Central memory CD8-positive, alpha-beta T cell (primary cell): Measurements from ENCODE around the gene ARFGAP1.

Experiments
- ATAC-seq: fragments of 150-1000 bp; cut with Tn5 transposase; replicated peaks from 2 replicates; pipeline ENCODE4 v1.10.0; 2022; ENCODE audit warnings: mild to moderate bottlenecking, moderate FRiP score, moderate number of reproducible peaks; ENCODE audit not compliant: poor library complexity, severe bottlenecking; ENCODE audit errors: extremely low read depth
- DNase-seq, 2 donors: peaks; one replicate each; pipeline ENCODE4 v3.0.0; 2021; ENCODE audit warnings: low spot score in 2 of 2
- H3K27ac Mint-ChIP-seq: one replicate; pipeline ENCODE4 v1.8.0; 2022; ENCODE audit warnings: low read depth, mild to moderate bottlenecking, moderate library complexity, mixed read lengths
- H3K27me3 Mint-ChIP-seq: one replicate; pipeline ENCODE4 v1.8.0; 2022; ENCODE audit warnings: mixed read lengths
- H3K36me3 Mint-ChIP-seq: one replicate; pipeline ENCODE4 v1.8.0; 2022; ENCODE audit warnings: mild to moderate bottlenecking, moderate library complexity, mixed read lengths; ENCODE audit not compliant: insufficient read depth
- H3K4me1 Mint-ChIP-seq: one replicate; pipeline ENCODE4 v1.8.0; 2022; ENCODE audit warnings: mixed read lengths
- H3K4me3 Mint-ChIP-seq: one replicate; pipeline ENCODE4 v1.8.0; 2022; ENCODE audit warnings: mild to moderate bottlenecking, moderate library complexity, mixed read lengths
- H3K9me3 Mint-ChIP-seq: one replicate; pipeline ENCODE4 v1.8.0; 2022; ENCODE audit warnings: mixed read lengths

ARFGAP1 gene

GRCh38 chr20:63314015-63314471 lies 41.4 kb downstream of the ARFGAP1 start:
- H3K27ac Mint-ChIP-seq, result no peak overlapping the region
- DNase-seq, result no peak

GRCh38 chr20:63314566-63315239 lies 42.1 kb downstream of the ARFGAP1 start:
- H3K27me3 Mint-ChIP-seq, result peaks cover 10% of the 10 kb centered on the region
- no peak for ATAC-seq
- no peaks in the 10 kb centered on the region for H3K36me3 Mint-ChIP-seq
- DNase-seq, result no peak
- no peak overlapping the region for H3K27ac Mint-ChIP-seq
- no peak overlapping the region for H3K4me3 Mint-ChIP-seq
- H3K4me1 Mint-ChIP-seq, result no peaks in the 10 kb centered on the region
- no peaks in the 10 kb centered on the region for H3K9me3 Mint-ChIP-seq

More at GRCh38 chr20:63314015-63314471, 41.4 kb downstream of the ARFGAP1 start:
- Mint-ChIP-seq H3K9me3 (no peaks in the 10 kb centered on the region), H3K4me3 (no peak overlapping the region), H3K36me3 (peaks cover 2% of the 10 kb centered on the region), H3K27me3 (peaks cover 10% of the 10 kb centered on the region), H3K4me1 (no peaks in the 10 kb centered on the region)
- ATAC-seq, result no peak

- H3K4me1 Mint-ChIP-seq, result no peaks in the 10 kb centered on the region
- no peak overlapping the region for H3K27ac Mint-ChIP-seq
- DNase-seq (no peak), ATAC-seq (no peak)
- H3K36me3 Mint-ChIP-seq, result no peaks in the 10 kb centered on the region
- no peaks in the 10 kb centered on the region for H3K9me3 Mint-ChIP-seq
- no peak overlapping the region for H3K4me3 Mint-ChIP-seq
- H3K27me3 Mint-ChIP-seq, result peaks cover 10% of the 10 kb centered on the region
Measured at GRCh38 chr20:63315240-63315689, 42.7 kb downstream of the ARFGAP1 start.

- no peak for ATAC-seq
- H3K27ac Mint-ChIP-seq, result no peak overlapping the region
- H3K9me3 Mint-ChIP-seq, result no peaks in the 10 kb centered on the region
- H3K4me1 Mint-ChIP-seq, result no peaks in the 10 kb centered on the region
- no peak overlapping the region for H3K4me3 Mint-ChIP-seq
- H3K27me3 Mint-ChIP-seq, result peaks cover 10% of the 10 kb centered on the region
- no peaks in the 10 kb centered on the region for H3K36me3 Mint-ChIP-seq
- DNase-seq, result no peak
Measured at GRCh38 chr20:63315731-63316491, 43.3 kb downstream of the ARFGAP1 start.

DNA sequence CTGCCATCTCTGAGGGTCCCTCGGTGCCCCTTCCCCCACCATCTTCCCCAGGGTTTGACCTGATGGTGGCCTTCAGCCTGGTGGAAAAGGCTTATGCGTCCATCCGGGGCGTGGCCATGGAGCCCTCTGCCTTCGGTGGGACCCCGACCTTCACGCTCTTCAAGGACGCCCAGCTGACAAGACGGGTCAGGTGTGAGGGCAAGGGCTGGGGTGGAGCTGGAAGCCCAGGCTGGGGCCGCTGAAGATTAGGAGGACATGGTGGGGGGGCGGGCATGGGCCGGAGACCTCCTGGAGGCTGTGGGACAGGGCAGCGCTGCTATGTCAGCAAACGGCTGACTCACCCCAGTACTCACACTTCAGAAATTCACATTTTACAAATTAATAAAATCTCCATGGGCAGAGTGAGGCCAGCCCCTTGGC lies 43.9 kb downstream of the ARFGAP1 start:
- no peak for DNase-seq
- Mint-ChIP-seq H3K4me1 (no peaks in the 10 kb centered on the region), H3K4me3 (no peak overlapping the region), H3K9me3 (no peaks in the 10 kb centered on the region), H3K27ac (no peak overlapping the region), H3K27me3 (peaks cover 10% of the 10 kb centered on the region), H3K36me3 (no peaks in the 10 kb centered on the region)
- no peak for ATAC-seq

GRCh38 chr20:63317061-63317460 lies 44.4 kb downstream of the ARFGAP1 start:
- Mint-ChIP-seq H3K4me1 (no peaks in the 10 kb centered on the region), H3K27ac (no peak overlapping the region), H3K4me3 (no peak overlapping the region), H3K27me3 (peaks cover 10% of the 10 kb centered on the region), H3K36me3 (no peaks in the 10 kb centered on the region), H3K9me3 (no peaks in the 10 kb centered on the region)
- no peak for ATAC-seq
- no peak for DNase-seq

- no peak overlapping the region for H3K4me3 Mint-ChIP-seq
- no peak for ATAC-seq
- no peak overlapping the region for H3K27ac Mint-ChIP-seq
- DNase-seq, result no peak
- H3K4me1 Mint-ChIP-seq, result no peaks in the 10 kb centered on the region
- no peaks in the 10 kb centered on the region for H3K9me3 Mint-ChIP-seq
- peaks cover 10% of the 10 kb centered on the region for H3K27me3 Mint-ChIP-seq
- H3K36me3 Mint-ChIP-seq, result no peaks in the 10 kb centered on the region
Measured at GRCh38 chr20:63317601-63318291, 45.1 kb downstream of the ARFGAP1 start.

DNA sequence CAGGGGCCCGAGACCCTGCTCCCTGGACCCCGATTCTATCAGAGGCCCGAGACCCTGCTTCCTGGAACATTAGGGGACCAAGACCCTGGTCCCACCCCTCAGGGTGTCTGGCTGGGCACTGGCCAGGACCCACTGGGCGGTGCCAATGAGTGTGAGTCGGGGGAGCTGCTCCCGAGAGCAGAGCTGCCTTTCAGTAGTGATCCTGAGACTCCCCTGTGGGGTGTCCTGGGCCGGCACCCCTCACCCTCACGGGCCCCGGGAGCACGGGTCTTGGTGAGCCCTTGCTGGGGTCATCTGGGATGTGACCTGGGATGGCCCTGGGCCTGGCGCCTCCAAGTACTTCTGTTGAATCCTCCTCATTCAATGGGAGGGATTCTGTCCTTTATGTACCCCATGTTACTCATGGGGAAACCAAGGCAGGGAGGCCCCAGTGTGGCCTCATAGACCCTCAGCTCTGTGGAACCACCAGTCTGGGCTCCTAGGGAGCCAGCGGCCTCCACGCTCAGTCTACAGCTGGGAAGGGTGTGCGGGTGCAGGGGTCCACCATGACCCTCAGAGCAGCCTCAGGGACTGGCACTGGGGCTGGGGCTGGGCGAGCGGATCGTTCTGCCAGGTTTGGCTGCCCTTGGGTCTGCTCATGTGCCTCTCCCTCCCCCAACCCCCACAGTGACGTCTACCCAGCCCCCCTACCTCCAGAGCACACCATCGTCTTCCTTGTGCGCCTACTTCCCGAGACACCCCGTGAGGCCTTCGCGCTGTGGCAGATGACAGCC lies 46.0 kb downstream of the ARFGAP1 start:
- Mint-ChIP-seq H3K4me1 (no peaks in the 10 kb centered on the region), H3K4me3 (no peak overlapping the region), H3K9me3 (no peaks in the 10 kb centered on the region), H3K27me3 (peaks cover 15% of the 10 kb centered on the region), H3K27ac (no peak overlapping the region), H3K36me3 (no peaks in the 10 kb centered on the region)
- ATAC-seq (no peak), DNase-seq (no peak)

DNA sequence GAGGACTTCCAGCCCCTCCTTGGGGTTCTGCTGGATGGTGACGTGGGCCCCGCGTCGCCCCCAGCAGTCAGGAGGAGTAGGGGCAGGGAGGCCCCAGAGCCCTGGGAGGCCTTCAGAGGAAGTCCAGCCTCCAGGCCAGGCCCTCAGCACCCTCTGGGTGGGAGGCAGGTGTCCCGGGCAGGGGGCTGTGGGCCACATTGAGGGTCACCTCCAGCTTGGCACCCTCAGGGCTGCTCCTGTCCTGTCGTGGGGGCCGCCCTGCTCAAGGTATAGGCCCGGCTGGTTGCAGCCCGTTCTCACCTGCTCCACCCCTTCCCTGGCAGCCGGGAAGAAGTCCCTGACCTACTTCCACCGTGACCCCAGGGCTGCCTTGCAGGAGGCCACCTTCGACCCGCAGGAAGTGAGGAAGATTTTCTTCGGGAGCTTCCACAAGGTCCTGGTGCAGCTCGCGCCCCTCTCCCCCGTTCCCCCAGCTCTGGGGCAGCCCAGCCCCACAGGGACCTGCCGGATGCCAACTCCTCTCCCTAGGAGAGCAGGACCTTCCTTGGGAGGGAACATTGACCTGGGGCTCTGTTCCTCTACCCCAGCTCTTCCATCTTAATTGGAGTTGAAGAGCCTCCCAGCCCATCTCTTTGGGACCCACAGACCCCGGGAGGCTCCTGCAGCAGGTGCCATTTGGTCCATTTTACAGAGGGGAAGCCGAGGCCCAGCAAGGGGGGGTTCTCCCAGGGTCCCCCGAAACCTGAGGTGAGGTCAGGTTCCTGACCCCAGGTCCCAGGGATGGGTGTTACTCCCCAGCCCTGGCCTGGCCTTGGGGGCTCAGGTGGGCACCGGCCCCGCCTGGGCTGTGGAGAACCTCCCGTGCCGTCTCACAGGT lies 46.8 kb downstream of the ARFGAP1 start:
- no peaks in the 10 kb centered on the region for H3K36me3 Mint-ChIP-seq
- ATAC-seq, result no peak
- H3K27ac Mint-ChIP-seq, result no peak overlapping the region
- no peaks in the 10 kb centered on the region for H3K4me1 Mint-ChIP-seq
- DNase-seq, result no peak
- H3K9me3 Mint-ChIP-seq, result no peaks in the 10 kb centered on the region
- H3K4me3 Mint-ChIP-seq, result no peak overlapping the region
- peaks cover 23% of the 10 kb centered on the region for H3K27me3 Mint-ChIP-seq

DNA sequence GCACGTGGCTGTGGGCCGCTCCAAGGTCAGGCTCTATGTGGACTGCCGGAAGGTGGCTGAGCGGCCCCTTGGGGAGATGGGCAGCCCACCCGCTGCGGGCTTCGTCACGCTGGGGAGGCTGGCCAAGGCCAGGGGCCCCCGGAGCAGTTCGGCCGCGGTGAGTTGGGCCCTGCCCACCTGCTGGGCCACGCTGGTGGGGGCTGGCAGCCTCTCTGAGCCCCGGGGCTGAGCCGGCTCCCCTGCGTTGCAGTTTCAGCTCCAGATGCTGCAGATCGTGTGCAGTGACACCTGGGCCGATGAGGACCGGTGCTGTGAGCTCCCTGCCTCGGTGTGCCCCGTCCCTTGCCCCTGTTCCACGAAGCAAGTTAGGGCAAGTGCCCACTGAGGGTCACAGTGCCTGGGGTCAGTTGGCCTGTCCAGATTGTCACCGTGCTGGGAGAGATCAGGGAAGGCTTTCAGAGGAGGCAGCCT lies 47.5 kb downstream of the ARFGAP1 start:
- DNase-seq, result no peak
- no peak for ATAC-seq
- Mint-ChIP-seq H3K27ac (no peak overlapping the region), H3K4me1 (no peaks in the 10 kb centered on the region), H3K9me3 (no peaks in the 10 kb centered on the region), H3K27me3 (peaks cover 22% of the 10 kb centered on the region), H3K4me3 (no peak overlapping the region), H3K36me3 (no peaks in the 10 kb centered on the region)

DNA sequence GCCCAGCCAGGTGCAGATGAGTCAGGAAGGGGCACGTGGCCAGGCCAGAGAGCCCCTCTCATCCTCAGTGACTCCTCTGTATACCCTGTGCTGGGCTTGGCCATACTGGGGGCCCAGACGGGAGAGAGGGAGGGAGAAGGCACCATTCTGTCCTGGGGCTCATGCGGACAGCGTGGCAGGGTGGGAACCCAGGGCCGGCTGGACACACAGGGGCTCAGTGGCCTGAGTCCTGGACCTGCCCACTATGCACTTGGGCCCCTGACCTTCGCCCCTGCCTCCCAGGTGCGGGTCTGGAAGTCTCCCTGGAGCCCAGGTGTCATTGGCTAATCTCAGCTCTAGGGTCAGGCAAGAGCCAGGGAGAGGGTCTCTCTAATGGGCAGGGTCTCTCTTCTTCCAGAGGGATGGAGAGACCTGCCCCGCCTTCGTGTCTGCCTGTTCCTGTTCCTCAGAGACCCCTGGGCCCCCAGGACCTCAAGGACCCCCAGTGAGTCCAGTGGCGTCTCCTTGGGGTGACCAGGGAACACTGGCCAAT lies 48.1 kb downstream of the ARFGAP1 start:
- Mint-ChIP-seq H3K27me3 (peaks cover 16% of the 10 kb centered on the region), H3K4me1 (no peaks in the 10 kb centered on the region), H3K27ac (no peak overlapping the region), H3K36me3 (no peaks in the 10 kb centered on the region), H3K9me3 (no peaks in the 10 kb centered on the region), H3K4me3 (no peak overlapping the region)
- DNase-seq, result no peak
- no peak for ATAC-seq
